Ishikawa (cell line): ENCODE data around the gene ACE.

Source experiments
- NFIC ChIP-seq: IDR thresholded peaks from 2 replicates; pipeline ENCODE4 v1.6.1; 2012
- RAD21 ChIP-seq: IDR thresholded peaks from 2 replicates; pipeline ENCODE4 v1.6.1; 2012; ENCODE audit warnings: low read depth
- USF1 ChIP-seq: IDR thresholded peaks from 2 replicates; pipeline ENCODE4 v1.6.1; 2012

DNA sequence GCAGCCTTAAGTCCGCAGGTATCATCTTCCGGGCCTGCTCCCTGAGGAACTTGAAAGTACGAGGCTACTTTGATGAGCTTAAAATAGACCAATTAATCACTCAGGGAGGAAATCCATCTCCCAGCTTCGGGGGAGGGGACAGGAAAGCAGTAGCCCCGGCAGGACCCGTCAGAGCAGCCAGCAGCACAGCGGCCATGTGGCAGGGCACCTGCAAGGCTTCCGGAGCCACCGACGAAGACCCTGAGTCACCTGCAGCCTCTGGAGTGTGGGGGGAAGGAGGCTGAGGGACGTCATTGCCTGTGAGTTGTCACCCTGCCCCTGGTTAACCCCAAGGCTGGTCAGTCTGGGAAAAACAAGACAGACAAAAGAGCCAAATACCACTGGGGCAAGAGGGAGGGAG is 26.3 kb upstream of the ACE start:
- TF ChIP-seq USF1 (no peak), RAD21 (no peak), NFIC (no peak)
